ENCODE results near the gene PKP1.

DNA sequence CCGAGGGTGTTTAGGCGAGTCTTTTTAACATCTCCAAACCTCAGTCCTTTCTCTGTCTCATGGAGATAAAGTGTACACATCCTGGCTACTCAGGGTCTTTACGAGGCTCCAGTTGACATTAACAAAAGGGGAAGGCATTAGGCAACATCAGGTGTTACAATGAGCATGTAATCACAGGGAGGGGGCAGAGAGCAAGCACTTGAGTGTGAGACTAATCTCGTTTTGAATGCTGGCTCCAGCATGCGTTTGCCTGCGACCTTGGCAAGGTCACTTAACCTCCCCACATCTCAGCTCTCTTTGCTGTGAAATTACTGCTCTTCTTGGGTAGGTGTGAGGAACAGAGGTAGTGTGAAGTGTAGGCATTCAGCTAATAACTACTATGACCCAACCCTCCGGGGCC lies 91.1 kb downstream of the PKP1 start:
- no peak for TF ChIP-seq EZH2 (optimal IDR thresholded peaks at IDR 0.05; ENCODE audit: low read depth, low read length)
- TF ChIP-seq, protein P1, sequence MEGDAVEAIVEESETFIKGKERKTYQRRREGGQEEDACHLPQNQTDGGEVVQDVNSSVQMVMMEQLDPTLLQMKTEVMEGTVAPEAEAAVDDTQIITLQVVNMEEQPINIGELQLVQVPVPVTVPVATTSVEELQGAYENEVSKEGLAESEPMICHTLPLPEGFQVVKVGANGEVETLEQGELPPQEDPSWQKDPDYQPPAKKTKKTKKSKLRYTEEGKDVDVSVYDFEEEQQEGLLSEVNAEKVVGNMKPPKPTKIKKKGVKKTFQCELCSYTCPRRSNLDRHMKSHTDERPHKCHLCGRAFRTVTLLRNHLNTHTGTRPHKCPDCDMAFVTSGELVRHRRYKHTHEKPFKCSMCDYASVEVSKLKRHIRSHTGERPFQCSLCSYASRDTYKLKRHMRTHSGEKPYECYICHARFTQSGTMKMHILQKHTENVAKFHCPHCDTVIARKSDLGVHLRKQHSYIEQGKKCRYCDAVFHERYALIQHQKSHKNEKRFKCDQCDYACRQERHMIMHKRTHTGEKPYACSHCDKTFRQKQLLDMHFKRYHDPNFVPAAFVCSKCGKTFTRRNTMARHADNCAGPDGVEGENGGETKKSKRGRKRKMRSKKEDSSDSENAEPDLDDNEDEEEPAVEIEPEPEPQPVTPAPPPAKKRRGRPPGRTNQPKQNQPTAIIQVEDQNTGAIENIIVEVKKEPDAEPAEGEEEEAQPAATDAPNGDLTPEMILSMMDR (IDR thresholded peaks at IDR 0.05; ENCODE audit: low read length) = no peak
- no peak for TF ChIP-seq EZH2phosphoT487 (IDR thresholded peaks at IDR 0.05; ENCODE audit: low read length)

Measured in MM.1S (cell line).